HG03159 (cell line): ENCODE data around the gene ECHDC3.

ENCODE experiments used
- ATAC-seq: cut with Tn5 transposase; IDR thresholded peaks from one replicate; pipeline ENCODE4 v1.9.1; 2021; ENCODE audit warnings: mild to moderate bottlenecking, moderate library complexity; ENCODE audit not compliant: unreplicated experiment

Gene ECHDC3

DNA sequence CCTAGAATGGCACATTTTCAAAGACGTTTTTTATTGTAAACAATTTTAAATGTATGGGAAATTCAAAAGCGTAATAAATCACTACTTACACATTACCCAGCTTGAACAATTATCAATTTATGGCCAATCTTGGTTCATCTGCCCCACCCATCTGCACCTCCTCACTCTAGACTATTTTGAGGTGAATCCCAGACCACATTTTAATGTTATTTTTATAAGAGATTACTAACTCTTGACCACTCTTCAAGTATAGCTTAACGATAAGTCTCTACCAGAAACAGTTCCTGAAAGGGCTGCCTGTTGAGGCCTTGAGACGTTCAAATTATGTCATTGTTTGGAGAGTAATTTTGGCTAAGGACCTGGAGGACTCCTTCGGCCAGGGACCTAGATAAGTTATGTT is 33.2 kb downstream of the ECHDC3 start:
- ATAC-seq, result no peak

DNA sequence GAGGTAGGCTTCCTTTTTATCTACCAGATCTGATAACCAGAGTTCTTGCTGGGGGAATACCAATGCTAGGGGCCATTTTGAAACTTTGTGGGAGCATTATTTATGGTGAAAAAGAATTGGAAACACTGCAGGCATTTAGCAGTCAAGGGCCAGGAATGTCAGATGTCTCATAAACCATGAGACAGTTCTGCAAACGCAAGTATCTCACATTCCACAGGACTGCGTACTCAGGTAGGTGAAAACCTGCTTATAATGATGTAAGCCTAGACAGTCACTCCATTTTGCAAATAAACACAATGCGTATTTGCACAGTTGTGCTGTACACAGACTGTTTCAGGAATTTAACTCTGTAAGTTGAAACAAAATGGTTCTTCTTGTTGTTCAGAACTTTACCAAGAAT is 33.9 kb downstream of the ECHDC3 start:
- no peak for ATAC-seq

DNA sequence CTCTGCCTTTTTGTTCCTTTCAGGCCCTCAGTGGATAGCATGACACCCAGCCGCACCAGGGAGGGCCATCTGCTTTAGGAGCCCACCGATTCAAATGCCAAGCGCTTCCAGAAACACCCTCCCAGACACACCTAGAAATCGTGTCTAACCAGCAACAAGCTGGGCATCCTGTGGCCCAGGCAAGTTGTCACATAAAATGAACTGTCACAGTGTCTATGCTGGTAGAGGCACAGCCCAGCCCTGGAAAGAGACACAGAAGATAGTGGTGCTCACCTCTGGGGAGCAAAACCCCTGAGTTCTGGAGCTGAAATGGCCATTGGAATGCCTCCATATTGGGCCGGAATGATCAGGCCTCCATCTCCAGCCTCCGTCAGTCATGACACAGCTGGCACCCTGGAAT is 38.9 kb downstream of the ECHDC3 start:
- no peak for ATAC-seq

DNA sequence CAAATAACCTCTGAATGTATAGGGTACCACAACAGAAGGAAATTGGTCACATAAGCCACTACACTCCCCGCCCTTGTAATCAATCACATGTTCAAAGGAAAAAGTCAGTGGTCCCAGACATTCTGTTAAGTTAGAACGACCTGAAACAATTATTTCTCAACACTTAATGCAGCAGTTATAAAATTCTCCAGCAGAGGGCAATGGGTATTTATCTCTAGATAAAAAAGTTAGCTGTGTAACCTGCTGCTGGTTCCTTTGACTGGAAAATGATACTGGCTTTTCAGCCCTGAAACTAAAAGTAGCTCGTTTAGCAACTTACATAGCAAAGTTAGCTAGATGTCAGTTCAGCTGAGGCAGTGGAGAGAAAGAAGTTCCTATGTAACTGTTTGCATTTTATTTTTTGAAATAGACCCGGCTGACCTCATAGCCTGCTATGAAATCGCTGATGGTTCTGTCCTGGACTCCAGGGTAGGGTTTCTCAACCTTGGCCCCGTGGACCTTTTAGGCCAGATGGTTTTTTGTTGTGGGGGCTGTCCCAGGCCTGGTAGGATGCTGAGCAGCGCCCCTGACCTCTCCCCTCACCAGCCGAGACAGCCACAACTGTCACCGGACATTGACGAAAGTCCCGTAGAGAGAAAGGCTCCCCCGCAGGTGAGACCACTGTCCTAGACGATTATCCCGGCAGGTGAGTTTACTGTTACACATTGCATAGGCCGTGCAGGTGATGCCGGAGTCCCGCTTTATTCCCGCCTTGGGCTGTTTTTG is 40.8 kb downstream of the ECHDC3 start:
- ATAC-seq, result peak; percentile 76

DNA sequence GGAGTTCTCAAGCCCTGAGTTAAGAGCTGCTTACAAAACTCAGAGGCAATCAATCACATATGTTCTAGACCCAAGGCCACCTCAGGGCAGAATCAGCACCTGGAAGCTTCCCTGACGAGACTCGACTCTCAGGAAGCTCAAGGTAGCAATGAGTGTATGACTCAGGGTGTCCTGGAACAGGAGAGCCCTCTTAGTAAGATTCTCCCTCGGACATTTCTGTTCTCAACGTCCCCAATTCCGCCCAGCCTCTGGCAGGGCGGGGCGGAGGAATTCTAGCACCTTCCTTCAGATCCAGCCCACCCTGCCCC is 41.3 kb downstream of the ECHDC3 start:
- ATAC-seq, result no peak

DNA sequence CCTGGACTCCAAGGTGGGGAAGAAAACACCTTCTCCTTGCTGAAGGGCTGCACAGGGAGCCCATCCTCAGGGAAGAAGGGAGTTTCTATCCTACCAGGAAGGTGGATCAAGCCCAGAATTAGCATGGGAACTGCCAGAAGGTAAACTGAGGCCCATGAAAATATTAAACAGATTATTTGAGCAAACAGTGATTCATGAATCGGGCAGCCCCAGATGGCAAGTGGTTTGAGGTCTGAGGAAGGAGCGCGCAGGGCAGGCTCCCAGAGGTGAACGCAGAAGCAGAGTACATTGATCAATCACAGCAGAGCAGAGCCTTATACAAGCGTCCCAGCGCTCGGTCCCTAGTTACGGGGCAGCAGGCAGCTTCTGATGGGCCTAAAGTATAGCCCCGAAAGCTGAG is 45.2 kb downstream of the ECHDC3 start:
- no peak for ATAC-seq

DNA sequence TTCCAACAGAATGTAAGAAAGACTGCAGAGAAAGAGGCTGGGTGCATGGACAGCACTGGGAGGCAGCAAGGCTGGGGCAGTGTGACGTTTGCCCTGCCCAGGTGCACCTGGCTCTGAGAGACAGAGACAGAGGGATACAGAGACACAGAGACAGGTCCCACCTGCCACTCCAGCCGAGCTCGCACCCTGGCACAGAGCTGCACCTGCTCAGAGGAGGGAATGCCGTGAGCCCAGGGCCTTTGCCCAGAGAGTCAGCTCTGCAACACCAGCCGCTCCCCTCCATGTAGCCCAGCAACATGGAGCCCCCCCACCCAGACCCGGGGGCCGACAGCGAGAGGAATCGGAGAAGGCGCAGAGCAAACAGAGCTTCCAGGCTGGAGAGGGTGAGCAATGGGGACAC is 45.7 kb downstream of the ECHDC3 start:
- ATAC-seq, result no peak

DNA sequence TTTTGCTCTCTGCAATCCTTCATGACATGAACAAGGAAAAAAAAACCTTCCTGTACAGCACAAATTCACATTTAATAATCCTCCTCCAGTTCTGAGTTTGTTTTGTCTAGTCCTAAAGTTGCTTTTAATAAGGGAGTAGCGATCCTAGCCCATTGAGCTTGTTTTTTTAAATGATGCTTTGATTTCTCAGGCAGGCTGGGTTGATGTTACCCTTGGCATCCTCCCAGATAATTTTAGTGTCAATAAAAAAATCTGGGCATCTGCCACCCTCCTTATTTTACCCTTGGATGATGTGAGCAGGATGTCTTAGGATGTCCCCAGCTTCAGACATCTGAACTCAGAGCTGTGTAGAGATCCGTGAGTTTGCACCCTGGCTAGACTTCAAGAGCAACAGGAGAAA is 47.1 kb downstream of the ECHDC3 start:
- ATAC-seq, result no peak

DNA sequence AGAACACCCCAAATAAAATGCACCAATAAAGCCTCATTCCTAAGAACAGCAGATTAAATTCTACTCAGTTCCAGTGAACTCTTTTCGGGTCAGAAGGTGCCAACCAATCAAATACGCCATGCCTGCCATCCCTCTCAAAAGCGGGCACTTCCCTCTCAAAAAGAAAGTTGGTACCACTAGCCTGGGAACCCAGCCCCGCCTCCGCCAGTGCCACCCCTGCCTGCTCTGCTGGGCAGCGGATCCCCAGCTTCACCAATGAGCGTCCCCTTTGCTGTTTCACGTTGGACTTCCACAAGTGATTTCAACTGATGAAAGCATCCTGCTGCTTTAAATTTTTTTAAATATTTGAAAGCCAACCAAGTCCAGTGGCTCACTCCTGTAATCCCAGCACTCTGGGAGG is 47.8 kb downstream of the ECHDC3 start:
- no peak for ATAC-seq

DNA sequence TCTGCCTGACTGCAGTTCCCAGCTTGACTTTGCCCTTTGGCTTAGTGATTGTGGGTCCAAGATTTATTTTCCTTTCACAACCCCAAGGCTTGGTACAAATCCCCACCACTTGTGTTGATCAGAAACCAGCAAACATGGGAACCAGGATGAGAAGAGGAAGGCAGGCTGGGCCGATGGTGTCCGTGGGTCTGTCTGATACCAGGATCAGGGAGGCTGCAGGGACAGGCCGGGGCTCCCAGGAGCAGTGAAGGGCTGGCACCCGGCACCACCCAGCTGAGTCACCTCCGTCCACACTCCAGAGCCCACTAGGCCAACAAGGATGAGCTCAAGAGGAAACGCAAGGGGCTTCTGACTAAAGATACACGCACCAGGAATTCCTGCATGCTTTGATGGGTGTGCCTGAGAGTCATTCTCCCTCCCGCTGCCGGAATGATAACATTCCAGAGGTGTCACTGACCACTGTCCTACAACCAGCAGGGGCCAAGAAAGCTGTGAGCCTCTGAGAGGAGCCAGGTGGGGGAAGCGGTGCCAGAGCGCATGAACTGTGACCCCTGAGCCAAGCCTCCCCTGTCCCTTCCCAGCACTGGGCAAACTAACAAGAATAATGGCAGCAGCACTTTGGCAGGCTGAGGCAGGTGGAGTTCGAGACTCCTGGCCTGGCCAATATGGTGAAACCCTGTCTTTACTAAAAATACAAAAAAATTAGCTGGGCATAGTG is 51.7 kb downstream of the ECHDC3 start:
- ATAC-seq, result no peak

DNA sequence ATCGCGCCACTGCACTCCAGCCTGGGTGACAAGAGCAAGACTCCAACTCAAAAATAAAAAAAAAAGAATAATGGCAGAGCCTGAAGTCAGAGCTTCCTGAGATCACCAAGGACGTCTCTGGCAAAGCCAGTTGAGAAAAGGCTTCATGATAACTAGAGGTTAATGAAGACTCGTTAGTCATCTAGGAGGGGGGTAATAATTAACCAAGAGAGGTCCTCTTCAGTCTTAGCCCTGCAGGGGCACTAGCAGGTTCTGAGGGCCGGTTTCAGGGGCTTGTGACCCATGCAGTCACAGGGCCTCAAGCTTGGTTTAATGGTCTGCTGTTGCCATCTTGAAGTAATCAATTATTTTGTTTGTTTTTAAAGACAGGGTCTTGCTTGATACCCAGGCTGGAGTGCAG is 52.4 kb downstream of the ECHDC3 start:
- no peak for ATAC-seq

DNA sequence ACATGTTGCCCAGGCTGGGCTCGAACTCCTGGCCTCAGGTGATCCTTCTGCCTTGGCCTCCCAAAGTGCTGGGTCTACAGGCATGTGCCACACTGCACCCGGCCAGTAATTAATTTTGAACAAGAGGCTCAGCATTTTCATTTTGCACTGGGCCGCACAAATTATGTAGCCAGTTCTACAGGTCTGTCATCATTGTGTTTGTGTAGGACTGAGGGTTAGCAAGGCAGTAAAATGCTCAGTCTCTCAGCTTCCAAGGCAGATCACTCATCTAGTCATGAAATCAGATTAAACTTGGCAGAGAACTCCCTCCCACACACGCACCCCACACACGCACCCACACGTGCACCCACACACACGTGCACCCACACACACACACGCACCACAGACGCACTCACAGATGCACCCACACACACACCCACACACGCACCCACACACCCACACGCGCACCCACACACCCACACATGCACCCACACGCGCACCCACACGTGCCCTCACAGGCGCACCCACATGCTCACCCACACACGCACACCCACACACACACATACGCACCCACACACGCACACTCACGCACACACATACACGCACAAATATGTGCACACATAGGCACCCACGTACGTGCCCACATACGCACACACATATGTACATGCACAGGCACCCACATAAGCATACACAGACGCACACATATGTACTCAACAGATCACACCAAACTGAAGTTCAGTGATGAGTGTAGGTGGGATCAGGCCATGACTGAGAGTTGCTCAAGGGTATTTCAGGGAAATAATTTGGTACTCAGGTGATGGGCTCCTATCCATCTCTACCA is 53.1 kb downstream of the ECHDC3 start:
- ATAC-seq, result no peak

DNA sequence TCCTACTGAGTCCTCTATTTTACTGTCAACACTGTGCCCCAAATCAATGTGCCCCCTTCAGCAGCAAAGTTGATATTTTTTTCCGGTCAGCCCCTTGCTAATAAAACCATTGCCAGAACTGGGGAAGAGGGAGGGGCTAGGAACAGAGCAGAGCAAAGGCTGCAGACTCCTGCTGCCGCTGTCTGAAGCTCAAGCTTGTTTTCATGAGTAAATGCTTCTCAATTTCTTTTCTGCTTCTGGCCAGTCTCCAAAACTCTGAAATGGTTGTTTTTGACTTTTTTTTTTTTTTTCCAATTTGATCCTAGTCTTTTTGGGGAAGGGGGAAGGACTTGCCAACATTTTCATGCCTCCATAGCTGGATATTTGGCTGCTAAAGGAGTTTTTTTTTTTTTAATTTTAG is 54.3 kb downstream of the ECHDC3 start:
- ATAC-seq, result no peak

DNA sequence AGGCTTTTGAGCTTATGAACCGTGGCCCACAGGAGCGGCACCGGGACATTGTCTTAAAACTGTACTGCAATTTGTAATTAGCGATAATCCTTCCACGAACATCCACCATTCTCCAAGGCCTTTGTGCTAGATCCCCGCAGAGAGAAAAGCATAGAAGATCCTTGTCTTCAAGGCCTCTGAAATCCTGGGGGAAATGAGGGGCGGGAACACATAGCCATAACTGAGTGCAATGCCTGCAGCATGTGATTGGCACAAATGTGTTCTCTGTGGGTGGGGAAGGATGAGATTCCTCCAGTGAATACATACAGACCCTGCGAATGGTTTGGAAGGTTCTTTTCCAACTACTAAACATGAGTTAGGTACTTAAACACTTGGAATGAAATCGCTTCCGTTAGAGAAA is 55.1 kb downstream of the ECHDC3 start:
- no peak for ATAC-seq

DNA sequence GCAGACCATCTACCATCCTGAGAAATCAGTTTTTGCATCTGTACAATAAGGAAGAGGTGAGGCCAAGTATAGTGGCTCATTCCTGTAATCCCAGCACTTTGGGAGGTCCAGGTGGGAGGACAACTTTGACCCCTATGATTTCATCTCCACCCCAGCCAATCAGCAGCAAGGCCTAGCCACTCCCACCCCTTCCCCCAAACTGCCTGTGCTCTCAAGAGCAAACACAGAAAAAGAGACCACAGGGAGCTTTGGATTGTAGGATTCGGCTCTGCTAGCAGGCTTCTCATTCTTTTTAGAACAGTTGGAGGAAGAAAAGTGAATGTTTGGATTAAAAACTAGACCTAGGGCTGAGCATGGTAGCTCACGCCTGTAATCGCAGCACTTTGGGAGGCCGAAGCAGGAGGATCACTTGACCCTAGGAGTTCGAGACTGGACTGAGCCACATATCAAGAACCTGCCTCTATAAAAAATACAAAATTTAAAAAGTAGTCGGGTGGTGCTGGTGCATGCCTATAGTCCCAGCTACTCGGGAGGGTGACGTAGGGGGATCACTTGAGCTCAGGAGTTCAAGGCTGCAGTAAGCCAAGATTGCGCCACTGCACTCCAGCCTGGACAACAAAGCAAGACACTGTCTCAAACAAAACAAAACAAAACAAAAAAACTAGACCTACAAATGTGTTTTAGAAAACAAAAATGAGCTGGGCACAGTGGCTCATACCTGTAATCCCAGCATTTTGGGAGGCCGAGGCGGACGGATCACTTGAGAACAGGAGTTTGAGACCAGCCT is 55.9 kb downstream of the ECHDC3 start:
- no peak for ATAC-seq

DNA sequence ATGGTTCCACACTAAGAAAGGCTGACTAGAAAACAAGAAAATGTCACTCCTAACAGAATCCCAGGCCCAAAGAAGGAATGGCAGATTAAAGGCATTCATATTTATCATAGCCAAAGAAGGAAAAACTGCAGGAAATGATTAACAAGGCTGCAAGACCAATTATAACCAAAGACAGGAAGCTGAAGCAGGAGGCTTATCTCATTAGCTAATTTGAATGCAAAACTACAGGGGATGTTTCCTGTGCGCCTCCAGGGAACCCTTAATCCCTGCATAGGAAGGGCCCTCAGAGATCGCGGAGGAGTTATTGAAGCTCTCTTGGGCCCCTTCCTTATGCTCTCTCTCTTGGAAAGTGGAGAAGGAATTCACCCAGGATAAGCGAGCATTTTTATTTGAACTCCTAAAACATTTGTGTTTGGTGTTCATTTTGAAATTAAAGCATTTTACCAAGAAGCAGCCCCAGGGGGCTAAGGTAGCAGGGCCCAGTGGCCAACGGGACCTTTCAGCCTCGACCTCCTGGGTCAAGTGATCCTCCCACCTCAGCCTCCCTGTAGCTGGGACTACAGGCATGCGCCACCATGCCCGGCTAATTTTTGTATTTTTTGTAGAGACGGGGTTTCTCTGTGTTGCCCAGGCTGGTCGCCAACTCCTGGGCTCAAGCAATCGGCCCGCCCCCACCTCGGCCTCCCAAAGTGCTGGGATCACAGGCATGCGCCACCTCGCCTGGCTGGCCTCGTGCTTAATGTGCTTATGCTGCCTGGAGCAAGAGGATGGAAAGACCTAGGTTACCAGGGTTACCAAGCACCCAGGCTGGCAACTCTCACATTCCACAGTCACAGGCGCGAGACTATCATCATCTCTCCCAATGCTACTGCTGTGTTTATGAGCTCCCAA is 56.9 kb downstream of the ECHDC3 start:
- no peak for ATAC-seq

DNA sequence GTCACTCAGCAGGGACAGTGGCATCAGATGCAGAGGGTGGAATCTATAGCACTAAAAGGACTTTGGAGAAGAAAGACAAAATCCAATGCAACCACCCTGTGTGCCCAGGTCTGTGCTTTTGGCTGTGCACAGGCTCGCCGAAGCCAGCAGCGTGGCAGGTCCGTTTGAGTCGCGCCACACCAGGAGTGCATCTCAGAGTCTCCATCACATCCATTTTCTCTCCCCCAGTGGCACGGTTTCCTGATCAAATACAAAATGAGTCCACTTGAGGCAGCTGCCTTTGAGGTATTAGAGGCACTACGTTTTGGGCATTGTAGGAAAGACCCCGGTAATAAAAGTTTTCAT is 57.5 kb downstream of the ECHDC3 start:
- ATAC-seq, result no peak

DNA sequence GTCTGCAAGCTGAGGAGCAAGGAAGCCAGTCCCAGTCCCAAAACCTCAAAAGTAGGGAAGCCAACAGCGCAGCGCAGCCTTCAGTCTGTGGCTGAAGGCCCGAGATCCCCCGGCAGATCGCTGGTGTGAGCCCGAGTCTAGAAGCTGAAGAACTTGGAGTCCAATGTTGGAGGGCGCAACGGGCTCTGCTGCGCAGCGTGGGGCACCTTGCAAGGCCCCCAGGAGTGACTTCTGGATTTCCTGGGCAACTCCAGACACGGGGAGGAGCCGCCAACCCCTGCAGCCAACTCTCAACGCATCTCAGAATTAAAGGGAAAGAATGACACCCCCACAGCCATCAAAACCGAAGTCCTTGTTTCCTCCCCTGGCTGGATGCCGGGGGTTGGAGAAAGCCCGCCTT is 62.2 kb downstream of the ECHDC3 start:
- ATAC-seq, result no peak

DNA sequence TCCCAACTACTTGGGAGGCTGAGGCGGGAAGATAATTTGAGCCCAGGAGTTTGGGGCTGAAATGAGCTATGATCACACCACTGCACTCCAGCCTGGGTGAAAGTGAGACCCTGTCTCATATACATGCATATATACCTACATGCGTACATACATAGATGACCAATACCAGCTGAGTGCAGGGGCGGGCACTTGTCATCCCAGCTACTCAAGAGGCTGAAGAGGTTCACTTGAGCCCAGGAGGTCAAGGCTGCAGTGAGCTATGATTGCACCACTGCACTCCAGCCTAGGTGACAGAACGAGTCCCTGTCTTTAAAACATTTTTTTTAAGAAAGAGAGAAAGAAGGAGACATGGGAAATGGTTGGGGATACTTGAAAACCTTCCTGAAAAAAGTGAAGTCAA is 63.6 kb downstream of the ECHDC3 start:
- no peak for ATAC-seq

DNA sequence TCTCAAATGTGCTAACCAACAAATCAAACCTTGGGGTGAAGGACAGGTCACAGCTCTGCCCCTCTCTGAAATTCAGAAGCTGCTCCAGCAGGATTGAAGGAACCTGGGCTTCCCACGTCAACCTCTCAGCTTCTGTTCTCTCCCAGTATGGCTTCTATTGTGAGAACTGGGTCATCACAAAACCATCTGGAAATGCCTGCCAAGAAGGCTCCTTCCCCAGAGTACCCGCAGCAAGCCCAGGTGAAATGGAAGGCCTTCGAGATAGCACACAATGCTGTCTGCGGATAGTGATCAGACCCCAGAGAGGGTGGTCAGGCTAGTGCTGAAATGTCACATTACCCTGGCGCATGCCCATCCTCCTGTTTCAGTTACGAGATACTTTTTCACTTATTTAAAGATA is 64.5 kb downstream of the ECHDC3 start:
- no peak for ATAC-seq
